Caki2 (cell line): ENCODE measurements around the gene NDOR1. TPM values are rescaled to one million over a fixed set of nuclear protein-coding genes. Genes with fewer than 3 reads are reported as not detected.
A peak's percentile ranks its signal among the peaks of the same experiment; 100 is the strongest.

Experiments used
- DNase-seq: peaks from one replicate; pipeline ENCODE4 v3.0.0-alpha.2; 2015; ENCODE audit warnings: low read depth
- in situ Hi-C: cut with HindIII; loops from 2 replicates; pipeline ENCODE4 v1.10.0; 2016; ENCODE audit warnings: low sequenced_read_pairs, low pct_unique_long_range_greater_than_20kb, mixed read lengths
- total RNA-seq: library from RNA; depleted of rRNA; stranded (reverse); fragments of >200 nt; shearing (Covaris generic); gene quantifications from 2 replicates; pipeline ENCODE4 v1.2.3, GENCODE V29; 2014; ENCODE audit warnings: low replicate concordance

The NDOR1 gene
- total RNA-seq, 1 experiment from 2014 or later = 8.1 TPM

- in situ Hi-C loops = no loop called here
- DNase-seq = no peak
Measured at GRCh38 chr9:137166380-137167229, 38.9 kb upstream of the NDOR1 start.

- in situ Hi-C loops = no loop called here
- DNase-seq = no peak
Measured at GRCh38 chr9:137167277-137167746, 38.2 kb upstream of the NDOR1 start.

GRCh38 chr9:137167747-137168572 lies 37.5 kb upstream of the NDOR1 start:
- in situ Hi-C loops = no loop called here
- DNase-seq = peak; percentile 28

- in situ Hi-C loops = no loop called here
- peak; percentile 24 for DNase-seq
Measured at GRCh38 chr9:137168573-137168903, 37.0 kb upstream of the NDOR1 start.

- DNase-seq = peak; percentile 86
- in situ Hi-C loops = no loop called here
Measured at GRCh38 chr9:137168904-137169856, 36.3 kb upstream of the NDOR1 start.

GRCh38 chr9:137169896-137170358 lies 35.6 kb upstream of the NDOR1 start, which contains the start of gene LRRC26:
Gene LRRC26, minus strand, starts transcription at chr9:137170051. Its CDS starts 108 bp downstream, at chr9:137169943.
- in situ Hi-C loops = no loop called here
- DNase-seq = no peak

GRCh38 chr9:137170486-137171148 lies 34.9 kb upstream of the NDOR1 start:
- DNase-seq = no peak
- in situ Hi-C loops = no loop called here

GRCh38 chr9:137171149-137171900 lies 34.2 kb upstream of the NDOR1 start:
- in situ Hi-C loops = no loop called here
- DNase-seq = no peak

- DNase-seq = no peak
- in situ Hi-C loops = no loop called here
Measured at GRCh38 chr9:137172901-137173795, 32.4 kb upstream of the NDOR1 start.

GRCh38 chr9:137173796-137174664 lies 31.5 kb upstream of the NDOR1 start:
- DNase-seq = no peak
- in situ Hi-C loops = no loop called here

- DNase-seq = no peak
- in situ Hi-C loops = no loop called here
Measured at GRCh38 chr9:137174722-137175293, 30.7 kb upstream of the NDOR1 start.

GRCh38 chr9:137175345-137175961 lies 30.0 kb upstream of the NDOR1 start:
- no peak for DNase-seq
- in situ Hi-C loops = no loop called here

- in situ Hi-C loops = no loop called here
- DNase-seq = peak; percentile 28
Measured at GRCh38 chr9:137176302-137177182, 29.0 kb upstream of the NDOR1 start.
